OCI-LY1 (cell line): ENCODE results near the gene PRTN3.

ENCODE experiments used
- H2AFZ ChIP-seq: fragments of 200-600 bp; sonication (generic), shearing (Covaris generic); 2 replicates; pipeline ENCODE4 v1.6.0; 2014; ENCODE audit warnings: antibody characterized with exemption, mild to moderate bottlenecking, low read length
- H3F3A ChIP-seq: fragments of 200-600 bp; sonication (generic), shearing (Covaris generic); 2 replicates; pipeline ENCODE4 v1.6.0; 2014; ENCODE audit warnings: mild to moderate bottlenecking, antibody characterized with exemption, low read length, moderate library complexity; ENCODE audit not compliant: insufficient read depth
- H3K27ac ChIP-seq: fragments of 200-600 bp; sonication (generic); 2 replicates; pipeline ENCODE4 v1.5.1; 2014; ENCODE audit warnings: low read length, mixed run types, mild to moderate bottlenecking, low read depth; ENCODE audit not compliant: poor library complexity, severe bottlenecking
- H3K27me3 ChIP-seq: fragments of 200-600 bp; sonication (generic); 2 replicates; pipeline ENCODE4 v1.6.0; 2014; ENCODE audit warnings: antibody characterized with exemption, mild to moderate bottlenecking, low read length, moderate library complexity; ENCODE audit not compliant: insufficient read depth
- H3K36me3 ChIP-seq: fragments of 200-600 bp; sonication (generic); 2 replicates; pipeline ENCODE4 v1.6.1; 2014; ENCODE audit warnings: mild to moderate bottlenecking, antibody characterized with exemption, low read length, moderate library complexity, mixed read lengths; ENCODE audit not compliant: insufficient read depth
- H3K4me1 ChIP-seq: fragments of 200-600 bp; sonication (generic); 2 replicates; pipeline ENCODE4 v1.5.1; 2014; ENCODE audit warnings: mild to moderate bottlenecking, low read length, moderate library complexity; ENCODE audit not compliant: insufficient read depth, severe bottlenecking
- H3K4me2 ChIP-seq: fragments of 200-600 bp; sonication (generic), shearing (Covaris generic); 2 replicates; pipeline ENCODE4 v1.6.1; 2014; ENCODE audit warnings: low read length
- H3K4me3 ChIP-seq: fragments of 200-600 bp; sonication (generic); 2 replicates; pipeline ENCODE4 v1.5.1; 2014; ENCODE audit warnings: low read length, low read depth, mild to moderate bottlenecking, mixed read lengths; ENCODE audit not compliant: poor library complexity, severe bottlenecking
- H3K79me2 ChIP-seq: fragments of 200-600 bp; shearing (Covaris generic); 2 replicates; pipeline ENCODE4 v1.6.1; 2016; ENCODE audit warnings: mixed run types, low read length, mixed read lengths; ENCODE audit not compliant: insufficient read depth
- H3K9ac ChIP-seq: fragments of 200-600 bp; sonication (generic), shearing (Covaris generic); 2 replicates; pipeline ENCODE4 v1.6.1; 2014; ENCODE audit warnings: mild to moderate bottlenecking, low read length, mixed read lengths
- H3K9me2 ChIP-seq: fragments of 200-600 bp; sonication (generic), shearing (Covaris generic); 2 replicates; pipeline ENCODE4 v1.6.1; 2014; ENCODE audit warnings: low read depth, mild to moderate bottlenecking, low read length, mixed read lengths
- H3K9me3 ChIP-seq: fragments of 200-600 bp; shearing (Covaris generic); 2 replicates; pipeline ENCODE4 v1.6.1; 2014; ENCODE audit warnings: low read length, mixed read lengths
- H4K20me1 ChIP-seq: fragments of 200-600 bp; sonication (generic), shearing (Covaris generic); 2 replicates; pipeline ENCODE4 v1.6.0; 2016; ENCODE audit warnings: mild to moderate bottlenecking, low read length; ENCODE audit not compliant: insufficient read depth
- CTCF ChIP-seq: fragments of 200-600 bp; sonication (generic), shearing (Covaris generic); IDR thresholded peaks from 2 replicates; pipeline ENCODE4 v1.5.1; 2017; ENCODE audit warnings: mild to moderate bottlenecking, antibody characterized with exemption, low read length, moderate library complexity, mixed read lengths
- EZH2 ChIP-seq: fragments of 200-600 bp; sonication (generic), shearing (Covaris generic); IDR thresholded peaks from 2 replicates; pipeline ENCODE4 v1.8.0; 2017; ENCODE audit warnings: borderline replicate concordance, mixed run types, mild to moderate bottlenecking, antibody characterized with exemption, low read length, moderate library complexity, mixed read lengths

PRTN3 gene

GRCh38 chr19:802498-803098 lies 38.2 kb upstream of the PRTN3 start:
- H3K4me3 ChIP-seq, result no peak overlapping the region
- H3K36me3 ChIP-seq, result peaks cover 97% of the 10 kb centered on the region
- no peaks in the 10 kb centered on the region for H3K27me3 ChIP-seq
- no peaks in the 10 kb centered on the region for H3F3A ChIP-seq
- H3K9me2 ChIP-seq, result no peaks in the 10 kb centered on the region
- H4K20me1 ChIP-seq, result no peaks in the 10 kb centered on the region
- TF ChIP-seq CTCF (no peak), EZH2 (no peak)
- H3K9me3 ChIP-seq, result no peaks in the 10 kb centered on the region
- no peak overlapping the region for H3K9ac ChIP-seq
- H3K4me1 ChIP-seq, result peaks cover 28% of the 10 kb centered on the region
- H3K27ac ChIP-seq, result no peak overlapping the region
- no peak overlapping the region for H2AFZ ChIP-seq
- no peak overlapping the region for H3K4me2 ChIP-seq
- peaks cover 57% of the 10 kb centered on the region for H3K79me2 ChIP-seq

- H2AFZ ChIP-seq, result no peak overlapping the region
- no peaks in the 10 kb centered on the region for H3K27me3 ChIP-seq
- TF ChIP-seq CTCF, result no peak
- no peak for TF ChIP-seq EZH2
- H3K9me3 ChIP-seq, result no peaks in the 10 kb centered on the region
- H3K79me2 ChIP-seq, result peaks cover 55% of the 10 kb centered on the region
- no peaks in the 10 kb centered on the region for H3K9me2 ChIP-seq
- no peak overlapping the region for H3K4me3 ChIP-seq
- no peaks in the 10 kb centered on the region for H4K20me1 ChIP-seq
- no peak overlapping the region for H3K9ac ChIP-seq
- peaks cover 100% of the 10 kb centered on the region for H3K36me3 ChIP-seq
- H3K4me1 ChIP-seq, result peaks cover 28% of the 10 kb centered on the region
- H3K27ac ChIP-seq, result no peak overlapping the region
- no peak overlapping the region for H3K4me2 ChIP-seq
- H3F3A ChIP-seq, result no peaks in the 10 kb centered on the region
These were observed 37.7 kb upstream of the PRTN3 start for GRCh38 chr19:803099-803561.

- Histone ChIP-seq H3F3A (no peaks in the 10 kb centered on the region), H3K4me2 (no peak overlapping the region), H3K4me1 (peaks cover 25% of the 10 kb centered on the region)
These were observed 36.9 kb upstream of the PRTN3 start for GRCh38 chr19:803686-804418.

More at GRCh38 chr19:803686-804418, 36.9 kb upstream of the PRTN3 start:
- Histone ChIP-seq H2AFZ (no peak overlapping the region), H3K36me3 (peaks cover 100% of the 10 kb centered on the region), H3K4me3 (no peak overlapping the region), H3K9ac (no peak overlapping the region), H3K9me2 (no peaks in the 10 kb centered on the region), H3K9me3 (no peaks in the 10 kb centered on the region), H4K20me1 (no peaks in the 10 kb centered on the region), H3K27ac (no peak overlapping the region), H3K79me2 (peaks cover 47% of the 10 kb centered on the region), H3K27me3 (no peaks in the 10 kb centered on the region)
- TF ChIP-seq EZH2, result no peak
- no peak for TF ChIP-seq CTCF
